ENCODE data around the gene DENND1A.

Gene DENND1A

DNA sequence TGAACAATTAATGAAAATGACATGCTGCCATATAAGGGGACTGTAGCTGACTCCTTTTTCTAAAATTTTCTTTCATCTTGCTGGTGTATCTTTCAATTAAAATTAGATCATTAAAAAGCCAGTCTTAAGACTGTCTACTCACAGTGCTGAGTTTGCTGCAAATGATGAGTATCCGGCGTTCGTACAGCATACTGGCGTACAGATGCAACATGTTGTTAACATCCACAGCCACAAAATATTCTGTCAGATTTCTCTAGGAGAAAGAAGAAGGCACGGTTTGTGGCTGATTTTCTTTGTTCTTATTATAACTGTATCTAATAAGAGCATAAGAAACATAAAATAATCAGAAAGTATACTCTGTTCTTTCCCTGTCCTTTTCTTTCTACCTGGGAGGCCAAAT is 278.1 kb downstream of the DENND1A start:
- peaks cover 4% of the 10 kb centered on the region for H3K4me1 ChIP-seq (ENCODE audit: control insufficient read depth, insufficient read depth, low read length, poor library complexity, severe bottlenecking)
- H3K9me3 ChIP-seq (ENCODE audit: control insufficient read depth, low read length), result no peaks in the 10 kb centered on the region
- no peak overlapping the region for H3K4me3 ChIP-seq (ENCODE audit: extremely low read depth, insufficient read depth, low read length, poor library complexity, severe bottlenecking)
- H3K27ac ChIP-seq (ENCODE audit: low read depth, low read length, severe bottlenecking), result no peak overlapping the region
- WGBS, 2 experiments (ENCODE audit: insufficient coverage in 2 of 2), result 86% methylated on average over 1 of the region's 5 CpGs; no CpG with 5 or more reads in 1 of the 2 experiments
- no peaks in the 10 kb centered on the region for H3K36me3 ChIP-seq (ENCODE audit: control insufficient read depth, insufficient read depth, low read length)

DNA sequence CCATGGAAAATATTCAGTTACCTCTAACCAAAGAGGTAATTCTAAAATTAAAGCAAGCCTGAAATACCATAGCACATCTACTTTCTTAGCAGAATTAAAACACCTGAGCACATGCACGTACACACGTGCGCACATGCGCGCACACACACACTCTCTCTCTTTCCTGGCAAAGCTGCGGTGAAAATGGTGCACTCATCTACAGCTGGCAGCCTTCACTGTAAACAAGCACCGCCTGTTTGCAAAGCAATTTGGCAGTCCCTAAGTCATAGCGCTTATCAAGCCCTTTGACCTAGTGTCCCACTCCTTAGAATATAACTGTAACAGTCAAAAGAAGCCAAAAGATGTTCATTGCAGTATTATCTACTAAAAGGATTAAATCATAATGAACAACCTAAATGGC is 278.7 kb downstream of the DENND1A start:
- no peak overlapping the region for H3K4me3 ChIP-seq (ENCODE audit: extremely low read depth, insufficient read depth, low read length, poor library complexity, severe bottlenecking)
- no peaks in the 10 kb centered on the region for H3K9me3 ChIP-seq (ENCODE audit: control insufficient read depth, low read length)
- no peak overlapping the region for H3K27ac ChIP-seq (ENCODE audit: low read depth, low read length, severe bottlenecking)
- WGBS, 2 experiments (ENCODE audit: insufficient coverage in 2 of 2), result 95 to 100% methylated on average over 6 to 8 of the region's 8 CpGs
- peaks cover 4% of the 10 kb centered on the region for H3K4me1 ChIP-seq (ENCODE audit: control insufficient read depth, insufficient read depth, low read length, poor library complexity, severe bottlenecking)
- no peaks in the 10 kb centered on the region for H3K36me3 ChIP-seq (ENCODE audit: control insufficient read depth, insufficient read depth, low read length)

DNA sequence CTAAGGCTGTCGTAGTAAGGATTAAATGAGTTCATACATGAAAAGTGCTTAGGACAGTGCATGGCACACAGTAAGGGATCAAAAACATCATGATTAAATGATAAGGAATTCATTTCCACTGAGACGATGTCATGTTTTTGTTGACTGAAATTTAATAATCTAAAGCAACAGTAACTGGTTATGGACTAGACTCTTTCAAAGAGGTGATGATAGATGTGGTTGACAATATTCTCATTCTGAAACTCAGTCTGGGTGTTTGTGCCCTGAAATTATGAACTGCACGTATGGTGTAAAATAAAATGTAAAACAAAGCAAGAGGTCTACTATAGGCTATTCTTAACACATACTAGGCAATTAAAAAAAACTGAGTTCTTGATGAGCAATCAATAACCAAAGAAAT is 280.0 kb downstream of the DENND1A start:
- no peaks in the 10 kb centered on the region for H3K4me1 ChIP-seq (ENCODE audit: control insufficient read depth, insufficient read depth, low read length, poor library complexity, severe bottlenecking)
- H3K9me3 ChIP-seq (ENCODE audit: control insufficient read depth, low read length), result no peaks in the 10 kb centered on the region
- no peaks in the 10 kb centered on the region for H3K36me3 ChIP-seq (ENCODE audit: control insufficient read depth, insufficient read depth, low read length)
- WGBS, 2 experiments (ENCODE audit: insufficient coverage in 2 of 2), result 89 to 100% methylated on average over 1 to 2 of the region's 3 CpGs
- H3K27ac ChIP-seq (ENCODE audit: low read depth, low read length, severe bottlenecking), result no peak overlapping the region
- no peak overlapping the region for H3K4me3 ChIP-seq (ENCODE audit: extremely low read depth, insufficient read depth, low read length, poor library complexity, severe bottlenecking)

GRCh38 chr9:123647145-123647544 is 282.8 kb downstream of the DENND1A start:
- no peaks in the 10 kb centered on the region for H3K9me3 ChIP-seq (ENCODE audit: control insufficient read depth, low read length)
- no peaks in the 10 kb centered on the region for H3K36me3 ChIP-seq (ENCODE audit: control insufficient read depth, insufficient read depth, low read length)
- no peak overlapping the region for H3K27ac ChIP-seq (ENCODE audit: low read depth, low read length, severe bottlenecking)
- no peak overlapping the region for H3K4me3 ChIP-seq (ENCODE audit: extremely low read depth, insufficient read depth, low read length, poor library complexity, severe bottlenecking)
- no peaks in the 10 kb centered on the region for H3K4me1 ChIP-seq (ENCODE audit: control insufficient read depth, insufficient read depth, low read length, poor library complexity, severe bottlenecking)
- 83 to 85% methylated on average over 2 of the region's 2 CpGs for WGBS, 2 experiments (ENCODE audit: insufficient coverage in 2 of 2)

GRCh38 chr9:123645762-123646161 is 284.2 kb downstream of the DENND1A start:
- Histone ChIP-seq H3K9me3 (ENCODE audit: control insufficient read depth, low read length) (no peaks in the 10 kb centered on the region), H3K4me3 (ENCODE audit: extremely low read depth, insufficient read depth, low read length, poor library complexity, severe bottlenecking) (no peak overlapping the region), H3K27ac (ENCODE audit: low read depth, low read length, severe bottlenecking) (no peak overlapping the region), H3K4me1 (ENCODE audit: control insufficient read depth, insufficient read depth, low read length, poor library complexity, severe bottlenecking) (no peaks in the 10 kb centered on the region), H3K36me3 (ENCODE audit: control insufficient read depth, insufficient read depth, low read length) (no peaks in the 10 kb centered on the region)
- WGBS, 2 experiments (ENCODE audit: insufficient coverage in 2 of 2), result 89 to 90% methylated on average over 2 to 5 of the region's 9 CpGs

GRCh38 chr9:123645126-123645525 is 284.8 kb downstream of the DENND1A start:
- no peak overlapping the region for H3K27ac ChIP-seq (ENCODE audit: low read depth, low read length, severe bottlenecking)
- no peaks in the 10 kb centered on the region for H3K36me3 ChIP-seq (ENCODE audit: control insufficient read depth, insufficient read depth, low read length)
- no peaks in the 10 kb centered on the region for H3K4me1 ChIP-seq (ENCODE audit: control insufficient read depth, insufficient read depth, low read length, poor library complexity, severe bottlenecking)
- no peak overlapping the region for H3K4me3 ChIP-seq (ENCODE audit: extremely low read depth, insufficient read depth, low read length, poor library complexity, severe bottlenecking)
- H3K9me3 ChIP-seq (ENCODE audit: control insufficient read depth, low read length), result no peaks in the 10 kb centered on the region
- 80% methylated on average over 2 of the region's 4 CpGs; no CpG with 5 or more reads in 1 of the 2 experiments for WGBS, 2 experiments (ENCODE audit: insufficient coverage in 2 of 2)

DNA sequence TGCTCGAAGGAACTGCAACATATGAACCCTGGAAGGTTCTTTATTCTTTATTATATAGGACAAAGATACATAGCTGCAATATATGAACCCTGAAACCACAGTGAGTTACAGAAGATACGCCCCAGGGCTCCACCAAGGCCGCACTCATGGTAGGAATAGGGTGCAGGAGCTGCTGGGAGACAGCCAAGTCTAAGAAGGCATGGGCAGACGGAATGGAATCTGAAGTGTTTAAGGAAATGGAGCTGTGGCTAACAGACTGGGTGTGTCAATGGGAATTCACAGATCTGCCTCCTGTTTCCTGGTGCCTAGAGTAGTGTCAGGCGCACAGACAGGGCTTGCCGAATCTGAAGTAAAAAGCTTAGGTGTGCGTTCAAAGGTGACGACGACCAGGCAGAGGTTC is 286.4 kb downstream of the DENND1A start:
- Histone ChIP-seq H3K27ac (ENCODE audit: low read depth, low read length, severe bottlenecking) (no peak overlapping the region), H3K36me3 (ENCODE audit: control insufficient read depth, insufficient read depth, low read length) (no peaks in the 10 kb centered on the region), H3K9me3 (ENCODE audit: control insufficient read depth, low read length) (no peaks in the 10 kb centered on the region), H3K4me1 (ENCODE audit: control insufficient read depth, insufficient read depth, low read length, poor library complexity, severe bottlenecking) (no peaks in the 10 kb centered on the region), H3K4me3 (ENCODE audit: extremely low read depth, insufficient read depth, low read length, poor library complexity, severe bottlenecking) (no peak overlapping the region)
- 93 to 97% methylated on average over 5 to 8 of the region's 9 CpGs for WGBS, 2 experiments (ENCODE audit: insufficient coverage in 2 of 2)

DNA sequence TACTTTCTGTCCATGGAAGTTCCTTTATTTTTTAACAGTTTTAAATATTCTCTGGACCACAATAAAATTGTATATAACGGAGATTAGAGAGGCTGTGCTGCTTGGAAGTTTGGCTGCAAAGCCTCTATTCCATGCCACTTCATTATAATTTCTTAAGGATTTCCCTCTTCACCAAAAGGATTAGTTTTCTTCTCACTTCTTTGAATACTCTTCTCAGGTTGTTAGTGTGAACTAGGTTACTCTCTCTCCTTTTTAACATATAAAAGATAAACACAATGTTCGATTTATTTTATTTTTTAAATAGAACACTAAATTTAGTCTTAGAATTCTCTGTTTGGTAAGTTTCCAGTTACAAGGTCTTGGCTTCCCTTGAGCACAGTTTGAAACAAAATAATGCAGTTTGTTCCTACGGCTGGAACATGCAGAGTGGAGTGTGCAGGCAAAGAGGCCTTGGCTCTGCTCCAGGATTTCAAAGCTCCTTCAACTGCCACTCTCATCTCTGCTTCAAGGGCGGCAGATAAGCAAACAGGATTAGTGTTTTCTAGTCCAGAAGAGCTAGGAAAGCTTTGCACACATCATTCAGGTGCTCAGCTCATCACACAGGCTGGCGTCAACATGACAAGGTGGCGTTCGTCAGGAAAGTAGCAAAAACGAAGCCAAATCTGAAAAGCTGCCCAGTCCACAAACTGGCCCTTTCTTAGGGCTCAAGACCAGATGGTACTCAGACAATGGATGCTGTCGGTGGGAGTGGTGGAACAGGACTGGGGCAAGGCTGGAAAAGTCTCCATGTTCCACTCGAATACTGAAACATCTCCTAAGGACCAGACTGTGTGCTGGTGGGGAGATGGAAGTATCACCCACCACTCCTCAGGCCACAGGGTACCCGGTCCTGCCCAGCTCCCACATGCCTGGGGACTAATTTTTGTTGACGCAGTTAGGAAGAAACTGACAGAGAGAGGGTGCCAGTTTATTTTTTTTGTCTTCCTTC is 287.3 kb downstream of the DENND1A start:
- WGBS, 2 experiments (ENCODE audit: insufficient coverage in 2 of 2), result 88 to 90% methylated on average over 7 to 8 of the region's 12 CpGs
- no peaks in the 10 kb centered on the region for H3K9me3 ChIP-seq (ENCODE audit: control insufficient read depth, low read length)
- H3K4me1 ChIP-seq (ENCODE audit: control insufficient read depth, insufficient read depth, low read length, poor library complexity, severe bottlenecking), result no peaks in the 10 kb centered on the region
- no peak overlapping the region for H3K4me3 ChIP-seq (ENCODE audit: extremely low read depth, insufficient read depth, low read length, poor library complexity, severe bottlenecking)
- no peak overlapping the region for H3K27ac ChIP-seq (ENCODE audit: low read depth, low read length, severe bottlenecking)
- H3K36me3 ChIP-seq (ENCODE audit: control insufficient read depth, insufficient read depth, low read length), result no peaks in the 10 kb centered on the region

DNA sequence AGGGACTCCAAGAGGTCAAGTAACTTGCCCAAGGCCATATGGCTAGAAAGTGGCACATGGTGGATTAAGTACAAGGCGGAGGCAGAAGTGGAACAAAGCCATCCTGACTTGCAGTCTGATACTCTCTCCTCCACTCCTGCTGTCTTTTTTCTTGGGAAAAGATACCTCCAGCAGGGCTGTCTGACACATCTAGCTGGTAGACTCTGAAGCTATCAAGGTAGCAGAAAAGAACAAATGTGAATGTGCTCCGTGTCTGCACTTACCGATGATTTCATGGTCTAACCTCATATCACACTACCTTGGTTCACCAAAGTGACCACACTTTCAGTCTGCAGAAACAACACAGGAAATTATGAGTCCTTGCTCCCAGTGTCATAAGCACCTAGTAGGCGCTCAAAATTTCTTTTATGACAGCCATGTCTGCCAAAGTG is 289.1 kb downstream of the DENND1A start:
- WGBS, 2 experiments (ENCODE audit: insufficient coverage in 2 of 2), result 94 to 96% methylated on average over 2 to 3 of the region's 4 CpGs
- Histone ChIP-seq H3K4me1 (ENCODE audit: control insufficient read depth, insufficient read depth, low read length, poor library complexity, severe bottlenecking) (no peaks in the 10 kb centered on the region), H3K27ac (ENCODE audit: low read depth, low read length, severe bottlenecking) (no peak overlapping the region), H3K36me3 (ENCODE audit: control insufficient read depth, insufficient read depth, low read length) (no peaks in the 10 kb centered on the region), H3K4me3 (ENCODE audit: extremely low read depth, insufficient read depth, low read length, poor library complexity, severe bottlenecking) (no peak overlapping the region), H3K9me3 (ENCODE audit: control insufficient read depth, low read length) (no peaks in the 10 kb centered on the region)

GRCh38 chr9:123639743-123640142 is 290.2 kb downstream of the DENND1A start:
- Histone ChIP-seq H3K27ac (ENCODE audit: low read depth, low read length, severe bottlenecking) (no peak overlapping the region), H3K36me3 (ENCODE audit: control insufficient read depth, insufficient read depth, low read length) (no peaks in the 10 kb centered on the region), H3K9me3 (ENCODE audit: control insufficient read depth, low read length) (no peaks in the 10 kb centered on the region), H3K4me1 (ENCODE audit: control insufficient read depth, insufficient read depth, low read length, poor library complexity, severe bottlenecking) (no peaks in the 10 kb centered on the region), H3K4me3 (ENCODE audit: extremely low read depth, insufficient read depth, low read length, poor library complexity, severe bottlenecking) (no peak overlapping the region)
- no CpG with 5 or more reads among the region's 1 CpG for WGBS, 2 experiments (ENCODE audit: insufficient coverage in 2 of 2)
